HepG2 (cell line): Measurements from ENCODE around the gene GMEB2. TPM values are rescaled to one million over a fixed set of nuclear protein-coding genes. Genes with fewer than 3 reads are reported as not detected.

ENCODE experiments used
- CBX5 ChIP-seq: sonication (generic); formaldehyde crosslinking; IDR thresholded peaks from 2 replicates; pipeline ENCODE4 v1.4.0; 2020; ENCODE audit warnings: missing genetic modification reagents, borderline replicate concordance
- E2F5 ChIP-seq: sonication (generic); formaldehyde crosslinking; conservative IDR thresholded peaks from 2 replicates; pipeline ENCODE4 v1.4.0; 2020; ENCODE audit warnings: missing genetic modification reagents
- ETV5 ChIP-seq: IDR thresholded peaks from 2 replicates; pipeline ENCODE4 v1.6.1; 2018; ENCODE audit warnings: missing biosample characterization, missing genetic modification reagents, inconsistent platforms, borderline replicate concordance
- FOXK1 ChIP-seq: sonication (generic); formaldehyde crosslinking; IDR thresholded peaks from 2 replicates; pipeline ENCODE4 v1.4.0; 2020; ENCODE audit warnings: low read depth, missing genetic modification reagents, borderline replicate concordance
- HDAC1 ChIP-seq: sonication (generic); formaldehyde crosslinking; IDR thresholded peaks from 2 replicates; pipeline ENCODE4 v1.5.1; 2020; ENCODE audit warnings: mild to moderate bottlenecking, missing genetic modification reagents
- NR2F1 ChIP-seq, 2 experiments: fragments of 450-650 bp in 1 of 2; formaldehyde crosslinking in 1 of 2; IDR thresholded peaks; 2 replicates each; pipeline versions ENCODE4 v1.5.0 to v1.6.1; 2016 to 2020; ENCODE audit warnings: mild to moderate bottlenecking in 1 of 2, missing compliant biosample characterization in 1 of 2, missing genetic modification reagents in 1 of 2, moderate library complexity in 1 of 2
- PAWR ChIP-seq: sonication (generic); formaldehyde crosslinking; IDR thresholded peaks from 2 replicates; pipeline ENCODE4 v1.4.0; 2020; ENCODE audit warnings: missing genetic modification reagents, mild to moderate bottlenecking, borderline replicate concordance
- RXRA ChIP-seq: sonication (generic); formaldehyde crosslinking; IDR thresholded peaks from 2 replicates; pipeline ENCODE4 v1.5.1; 2020; ENCODE audit warnings: missing genetic modification reagents
- SRSF4 ChIP-seq: fragments of 200-400 bp; formaldehyde crosslinking; IDR thresholded peaks from one replicate; pipeline ENCODE4 v1.6.1; 2018; ENCODE audit warnings: mild to moderate bottlenecking, low read depth, low read length, moderate library complexity; ENCODE audit not compliant: poor library complexity, severe bottlenecking
- ZBTB39 ChIP-seq: sonication (generic); formaldehyde crosslinking; IDR thresholded peaks from 2 replicates; pipeline ENCODE4 v1.5.0; 2020; ENCODE audit warnings: missing genetic modification reagents
- ZBTB43 ChIP-seq: sonication (generic); formaldehyde crosslinking; conservative IDR thresholded peaks from 2 replicates; pipeline ENCODE4 v1.4.0; 2020; ENCODE audit warnings: missing genetic modification reagents
- ZNF180 ChIP-seq: sonication (generic); formaldehyde crosslinking; IDR thresholded peaks from 2 replicates; pipeline ENCODE4 v1.4.0; 2020; ENCODE audit warnings: low read depth, missing genetic modification reagents, borderline replicate concordance
- ZNF275 ChIP-seq: sonication (generic); formaldehyde crosslinking; IDR thresholded peaks from 2 replicates; pipeline ENCODE4 v1.8.0; 2022; ENCODE audit warnings: missing genetic modification reagents, mild to moderate bottlenecking, inconsistent platforms, borderline replicate concordance
- ZNF44 ChIP-seq: sonication (generic); formaldehyde crosslinking; IDR thresholded peaks from 2 replicates; pipeline ENCODE4 v1.5.1; 2020; ENCODE audit warnings: mild to moderate bottlenecking, missing genetic modification reagents
- ZNF749 ChIP-seq: sonication (generic); formaldehyde crosslinking; IDR thresholded peaks from 2 replicates; pipeline ENCODE4 v1.8.0; 2022; ENCODE audit warnings: mild to moderate bottlenecking, missing genetic modification reagents, moderate library complexity, borderline replicate concordance
- ZNF777 ChIP-seq: sonication (generic); formaldehyde crosslinking; IDR thresholded peaks from 2 replicates; pipeline ENCODE4 v1.4.0; 2020; ENCODE audit warnings: missing genetic modification reagents
- ZSCAN12 ChIP-seq: sonication (generic); formaldehyde crosslinking; IDR thresholded peaks from 2 replicates; pipeline ENCODE4 v1.9.0; 2021; ENCODE audit warnings: mild to moderate bottlenecking, missing genetic modification reagents
- polyA plus RNA-seq, 8 experiments: library from polyadenylated mRNA; depleted of rRNA in 3 of 8; stranded (reverse) in 7 of 8; unstranded in 1 of 8; fragments of >200 nt; fragmentation: Illumina TruSeq in 4 of 8; extraction: Trizol in 4 of 8; gene quantifications; 2 replicates each; pipeline versions ENCODE4 v1.2.1 to v1.2.3, GENCODE V29; 2011 to 2016; ENCODE audit warnings: low read depth in 4 of 8, missing spikeins in 1 of 8, mixed read lengths in 1 of 8; ENCODE audit not compliant: insufficient read depth in 1 of 8
- total RNA-seq, 5 experiments: library from RNA; depleted of rRNA; stranded (reverse); fragments of >200 nt; fragmentation: Illumina TruSeq; extraction: Trizol; gene quantifications; 2 replicates each; pipeline ENCODE4 v1.2.3, GENCODE V29; 2016; ENCODE audit warnings: low read depth in 1 of 5
- TF ChIP-seq, protein P1 (sequence below): sonication (generic); formaldehyde crosslinking; IDR thresholded peaks from 2 replicates; pipeline ENCODE4 v1.4.0; 2020; ENCODE audit warnings: mild to moderate bottlenecking, missing genetic modification reagents
- TF ChIP-seq, protein P2 (sequence below): sonication (generic); formaldehyde crosslinking; IDR thresholded peaks from 2 replicates; pipeline ENCODE4 v1.8.0; 2022; ENCODE audit warnings: mild to moderate bottlenecking, missing genetic modification reagents, moderate library complexity
- TF ChIP-seq, protein P3 (sequence below): IDR thresholded peaks from 2 replicates; pipeline ENCODE4 v1.6.1; 2018; ENCODE audit warnings: missing genetic modification reagents

The GMEB2 gene
- total and polyA plus RNA-seq, 2 of the 13 experiments (the other 11 are each of a cell fraction or from before 2014, with no cell fraction given), result 10.6 to 12.4 TPM

GRCh38 chr20:63574156-63574828 is 52.6 kb downstream of the GMEB2 start, which contains the start of gene HELZ2 (continued):
- no peak for TF ChIP-seq ZBTB43 (CRISPR knock-in tag)
- no peak for TF ChIP-seq ZBTB39 (CRISPR knock-in tag)
- TF ChIP-seq ETV5, result no peak
- no peak for TF ChIP-seq ZNF44 (CRISPR knock-in tag)
- peak; percentile 99 for TF ChIP-seq ZNF777 (CRISPR knock-in tag)
- no peak for TF ChIP-seq PAWR (CRISPR knock-in tag)
- no peak for TF ChIP-seq NR2F1 (CRISPR knock-in tag; IDR thresholded peaks at IDR 0.05)
- no peak for TF ChIP-seq HDAC1 (CRISPR knock-in tag)
- no peak for TF ChIP-seq ZNF749 (CRISPR knock-in tag)
- TF ChIP-seq SRSF4, result no peak
- TF ChIP-seq ZSCAN12 (CRISPR knock-in tag), result peak; percentile 82; the same call in 1 of the 2 replicates
- TF ChIP-seq FOXK1 (CRISPR knock-in tag), result no peak; the same call in 1 of the 2 replicates
- TF ChIP-seq, protein P1, sequence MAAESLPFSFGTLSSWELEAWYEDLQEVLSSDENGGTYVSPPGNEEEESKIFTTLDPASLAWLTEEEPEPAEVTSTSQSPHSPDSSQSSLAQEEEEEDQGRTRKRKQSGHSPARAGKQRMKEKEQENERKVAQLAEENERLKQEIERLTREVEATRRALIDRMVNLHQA, result no peak
- TF ChIP-seq CBX5 (CRISPR knock-in tag), result no peak
- TF ChIP-seq, protein P2, sequence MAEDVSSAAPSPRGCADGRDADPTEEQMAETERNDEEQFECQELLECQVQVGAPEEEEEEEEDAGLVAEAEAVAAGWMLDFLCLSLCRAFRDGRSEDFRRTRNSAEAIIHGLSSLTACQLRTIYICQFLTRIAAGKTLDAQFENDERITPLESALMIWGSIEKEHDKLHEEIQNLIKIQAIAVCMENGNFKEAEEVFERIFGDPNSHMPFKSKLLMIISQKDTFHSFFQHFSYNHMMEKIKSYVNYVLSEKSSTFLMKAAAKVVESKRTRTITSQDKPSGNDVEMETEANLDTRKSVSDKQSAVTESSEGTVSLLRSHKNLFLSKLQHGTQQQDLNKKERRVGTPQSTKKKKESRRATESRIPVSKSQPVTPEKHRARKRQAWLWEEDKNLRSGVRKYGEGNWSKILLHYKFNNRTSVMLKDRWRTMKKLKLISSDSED (CRISPR knock-in tag), result no peak
- TF ChIP-seq ZNF180 (CRISPR knock-in tag), result no peak
- TF ChIP-seq RXRA, result peak; percentile 67; the same call in 1 of the 2 replicates
- TF ChIP-seq, protein P3, sequence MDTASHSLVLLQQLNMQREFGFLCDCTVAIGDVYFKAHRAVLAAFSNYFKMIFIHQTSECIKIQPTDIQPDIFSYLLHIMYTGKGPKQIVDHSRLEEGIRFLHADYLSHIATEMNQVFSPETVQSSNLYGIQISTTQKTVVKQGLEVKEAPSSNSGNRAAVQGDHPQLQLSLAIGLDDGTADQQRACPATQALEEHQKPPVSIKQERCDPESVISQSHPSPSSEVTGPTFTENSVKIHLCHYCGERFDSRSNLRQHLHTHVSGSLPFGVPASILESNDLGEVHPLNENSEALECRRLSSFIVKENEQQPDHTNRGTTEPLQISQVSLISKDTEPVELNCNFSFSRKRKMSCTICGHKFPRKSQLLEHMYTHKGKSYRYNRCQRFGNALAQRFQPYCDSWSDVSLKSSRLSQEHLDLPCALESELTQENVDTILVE (CRISPR knock-in tag), result no peak
- peak; percentile 36 for TF ChIP-seq E2F5 (CRISPR knock-in tag)
- TF ChIP-seq ZNF275 (CRISPR knock-in tag), result peak; percentile 58; the same call in 1 of the 2 replicates
